Astrocyte of the cerebellum (primary cell): ENCODE results near the gene POLD2.

Experiments
- DNase-seq: peaks from one replicate; pipeline ENCODE4 v3.0.0-alpha.2; 2011; ENCODE audit warnings: low read depth
- H3K4me3 ChIP-seq: 2 replicates; pipeline ENCODE4 v1.5.1; 2011; ENCODE audit warnings: mild to moderate bottlenecking, low read depth, low read length, moderate library complexity
- CTCF ChIP-seq: IDR thresholded peaks from 2 replicates; pipeline ENCODE4 v1.5.1; 2012; ENCODE audit warnings: low read length, low read depth, moderate library complexity, mild to moderate bottlenecking; ENCODE audit errors: missing control alignments
- in situ Hi-C: cut with HindIII; loops from 2 replicates; pipeline ENCODE4 v1.10.0; 2017; ENCODE audit warnings: low sequenced_read_pairs

Gene POLD2

GRCh38 chr7:44138698-44139097 lies 15.3 kb upstream of the POLD2 start:
- no peak overlapping the region for H3K4me3 ChIP-seq
- in situ Hi-C loops: no loop called here
- no peak for DNase-seq
- no peak for TF ChIP-seq CTCF

- no peak for TF ChIP-seq CTCF
- no peak for DNase-seq
- no peak overlapping the region for H3K4me3 ChIP-seq
- in situ Hi-C loops: no loop called here
Observed at GRCh38 chr7:44136731-44137130, 13.4 kb upstream of the POLD2 start.

- TF ChIP-seq CTCF: no peak
- no peak for DNase-seq
- no peak overlapping the region for H3K4me3 ChIP-seq
- in situ Hi-C loops: no loop called here
Observed at GRCh38 chr7:44134943-44135628, 11.7 kb upstream of the POLD2 start.

GRCh38 chr7:44133295-44133694 lies 9.9 kb upstream of the POLD2 start:
- in situ Hi-C loops: no loop called here
- TF ChIP-seq CTCF: no peak
- H3K4me3 ChIP-seq: no peak overlapping the region
- no peak for DNase-seq

- no peak overlapping the region for H3K4me3 ChIP-seq
- in situ Hi-C loops: no loop called here
- TF ChIP-seq CTCF: no peak
- no peak for DNase-seq
Observed at GRCh38 chr7:44132039-44132438, 8.7 kb upstream of the POLD2 start.

- in situ Hi-C loops: no loop called here
- peak; percentile 53 for TF ChIP-seq CTCF
- no peak overlapping the region for H3K4me3 ChIP-seq
- DNase-seq: no peak
Observed at GRCh38 chr7:44131173-44132029, 8.1 kb upstream of the POLD2 start.
